NCI-H146 treated with DMSO at 0.1 percent for 48 hours (cell line): ENCODE measurements around the gene SLC16A7.

ENCODE experiments used
- DNase-seq: peaks from one replicate; lab custom pipeline; 2025; ENCODE audit not compliant: unreplicated experiment; lab: John Stamatoyannopoulos, UW

Gene SLC16A7

GRCh38 chr12:59624732-59625460, 29.1 kb downstream of the SLC16A7 start:
- no peak for DNase-seq

GRCh38 chr12:59626382-59626781, 30.6 kb downstream of the SLC16A7 start:
- no peak for DNase-seq

GRCh38 chr12:59627582-59627981, 31.8 kb downstream of the SLC16A7 start:
- no peak for DNase-seq

- no peak for DNase-seq
Measured at GRCh38 chr12:59629890-59630289, 34.1 kb downstream of the SLC16A7 start.

- DNase-seq, result no peak
Measured at GRCh38 chr12:59632408-59632807, 36.6 kb downstream of the SLC16A7 start.

GRCh38 chr12:59634254-59634653, 38.4 kb downstream of the SLC16A7 start:
- DNase-seq, result no peak

GRCh38 chr12:59636945-59637691, 41.3 kb downstream of the SLC16A7 start:
- DNase-seq, result no peak

- no peak for DNase-seq
Measured at GRCh38 chr12:59637692-59638070, 41.9 kb downstream of the SLC16A7 start.

GRCh38 chr12:59643550-59643949, 47.7 kb downstream of the SLC16A7 start:
- DNase-seq, result peak; percentile 77

- DNase-seq, result no peak
Measured at GRCh38 chr12:59645242-59645641, 49.4 kb downstream of the SLC16A7 start.

- no peak for DNase-seq
Measured at GRCh38 chr12:59646636-59647035, 50.8 kb downstream of the SLC16A7 start.

GRCh38 chr12:59649203-59649602, 53.4 kb downstream of the SLC16A7 start:
- DNase-seq, result no peak

GRCh38 chr12:59650588-59651228, 54.9 kb downstream of the SLC16A7 start:
- no peak for DNase-seq

- DNase-seq, result no peak
Measured at GRCh38 chr12:59651229-59651920, 55.5 kb downstream of the SLC16A7 start.

- DNase-seq, result no peak
Measured at GRCh38 chr12:59652130-59652529, 56.3 kb downstream of the SLC16A7 start.

GRCh38 chr12:59654061-59654460, 58.2 kb downstream of the SLC16A7 start:
- DNase-seq, result no peak

GRCh38 chr12:59657266-59657665, 61.4 kb downstream of the SLC16A7 start:
- DNase-seq, result no peak

- DNase-seq, result no peak
Measured at GRCh38 chr12:59657711-59658110, 61.9 kb downstream of the SLC16A7 start.

GRCh38 chr12:59660148-59660547, 64.3 kb downstream of the SLC16A7 start:
- no peak for DNase-seq

GRCh38 chr12:59660921-59661597, 65.2 kb downstream of the SLC16A7 start:
- no peak for DNase-seq

GRCh38 chr12:59664495-59664894, 68.7 kb downstream of the SLC16A7 start:
- DNase-seq, result no peak
